ENCODE data around the gene STAT3. TPM values are rescaled to one million over a fixed set of nuclear protein-coding genes. Genes with fewer than 3 reads are reported as not detected.
A peak's percentile ranks its signal among the peaks of the same experiment; 100 is the strongest.

STAT3 gene
- total RNA-seq, 1 experiment from 2014 or later, result 74.6 TPM

DNA sequence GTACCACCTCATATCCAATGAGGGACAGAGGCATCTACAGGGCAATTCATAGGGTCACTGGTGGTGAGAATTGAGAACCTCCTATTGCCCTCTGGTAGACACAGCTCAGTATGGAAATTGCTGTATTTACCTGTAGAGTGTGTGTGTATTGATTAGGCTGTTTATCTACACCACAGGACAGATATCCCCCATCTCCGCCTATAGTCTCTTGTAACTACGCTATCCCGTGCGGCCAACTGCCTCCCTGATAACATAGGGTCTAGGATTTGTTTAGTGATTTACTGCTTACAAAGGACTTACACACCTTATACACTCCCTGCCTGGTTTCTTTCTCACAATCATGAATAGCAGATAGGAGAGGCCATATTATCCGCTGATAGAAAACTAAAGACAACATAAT, 1.7 kb upstream of the STAT3 start:
- TF ChIP-seq, protein P1, sequence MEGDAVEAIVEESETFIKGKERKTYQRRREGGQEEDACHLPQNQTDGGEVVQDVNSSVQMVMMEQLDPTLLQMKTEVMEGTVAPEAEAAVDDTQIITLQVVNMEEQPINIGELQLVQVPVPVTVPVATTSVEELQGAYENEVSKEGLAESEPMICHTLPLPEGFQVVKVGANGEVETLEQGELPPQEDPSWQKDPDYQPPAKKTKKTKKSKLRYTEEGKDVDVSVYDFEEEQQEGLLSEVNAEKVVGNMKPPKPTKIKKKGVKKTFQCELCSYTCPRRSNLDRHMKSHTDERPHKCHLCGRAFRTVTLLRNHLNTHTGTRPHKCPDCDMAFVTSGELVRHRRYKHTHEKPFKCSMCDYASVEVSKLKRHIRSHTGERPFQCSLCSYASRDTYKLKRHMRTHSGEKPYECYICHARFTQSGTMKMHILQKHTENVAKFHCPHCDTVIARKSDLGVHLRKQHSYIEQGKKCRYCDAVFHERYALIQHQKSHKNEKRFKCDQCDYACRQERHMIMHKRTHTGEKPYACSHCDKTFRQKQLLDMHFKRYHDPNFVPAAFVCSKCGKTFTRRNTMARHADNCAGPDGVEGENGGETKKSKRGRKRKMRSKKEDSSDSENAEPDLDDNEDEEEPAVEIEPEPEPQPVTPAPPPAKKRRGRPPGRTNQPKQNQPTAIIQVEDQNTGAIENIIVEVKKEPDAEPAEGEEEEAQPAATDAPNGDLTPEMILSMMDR (conservative IDR thresholded peaks at IDR 0.05), result no peak
- no peak for TF ChIP-seq EZH2 (IDR thresholded peaks at IDR 0.05; ENCODE audit: low read depth)
- no peak overlapping the region for H3K4me3 ChIP-seq
- peaks cover 4% of the 10 kb centered on the region; the same call in 1 of the 2 replicates for H4K20me1 ChIP-seq (ENCODE audit: insufficient read depth)
- peaks cover 30% of the 10 kb centered on the region for H3K4me1 ChIP-seq (replicated peaks; ENCODE audit: insufficient read depth)
- no peak overlapping the region for H3K4me2 ChIP-seq
- no peak overlapping the region for H3K27ac ChIP-seq
- DNase-seq, result no peak
- H3K36me3 ChIP-seq (ENCODE audit: low read depth), result no peaks in the 10 kb centered on the region
- peaks cover 32% of the 10 kb centered on the region; the same call in 1 of the 2 replicates for H3F3A ChIP-seq (ENCODE audit: insufficient read depth, low read depth)
- no peaks in the 10 kb centered on the region for H3K9me3 ChIP-seq (ENCODE audit: insufficient read depth, low read depth)
- intact Hi-C loops (cut with micrococcal nuclease; ENCODE audit: unreplicated experiment), result loop anchor here (2.0 to 5.0 kb wide), 3 partner anchors 33 to 61 kb away; partner anchors contain the start of gene CAVIN1
- POLR2A ChIA-PET (ENCODE audit: unreplicated experiment), result no interaction called here
- H3K9me2 ChIP-seq (ENCODE audit: insufficient read depth), result no peaks in the 10 kb centered on the region
- CTCF ChIA-PET, result no interaction called here
- peaks cover 29% of the 10 kb centered on the region for H3K79me2 ChIP-seq (ENCODE audit: low read depth)
- BruUV-seq (replicated peaks), result no TSS peak
- H3K27me3 ChIP-seq (ENCODE audit: insufficient read depth, low read depth), result no peaks in the 10 kb centered on the region
- H2AFZ ChIP-seq, result no peak overlapping the region

- TF ChIP-seq, protein P1 (conservative IDR thresholded peaks at IDR 0.05), result no peak
- no peak for TF ChIP-seq EZH2 (IDR thresholded peaks at IDR 0.05; ENCODE audit: low read depth)
- Histone ChIP-seq H3K79me2 (ENCODE audit: low read depth) (peaks cover 37% of the 10 kb centered on the region), H3K4me1 (replicated peaks; ENCODE audit: insufficient read depth) (peaks cover 30% of the 10 kb centered on the region), H3K4me2 (peak overlapping the region; percentile 75), H4K20me1 (ENCODE audit: insufficient read depth) (peaks cover 4% of the 10 kb centered on the region; the same call in 1 of the 2 replicates), H3K27ac (no peak overlapping the region), H3K27me3 (ENCODE audit: insufficient read depth, low read depth) (no peaks in the 10 kb centered on the region), H3K9me3 (ENCODE audit: insufficient read depth, low read depth) (no peaks in the 10 kb centered on the region), H3K4me3 (peak overlapping the region; percentile 32; the same call in 1 of the 2 replicates), H3F3A (ENCODE audit: insufficient read depth, low read depth) (peaks cover 32% of the 10 kb centered on the region; the same call in 1 of the 2 replicates), H3K36me3 (ENCODE audit: low read depth) (no peaks in the 10 kb centered on the region), H3K9me2 (ENCODE audit: insufficient read depth) (no peaks in the 10 kb centered on the region), H2AFZ (peak overlapping the region; percentile 76; the same call in 1 of the 2 replicates)
- no peak for DNase-seq
- BruUV-seq (replicated peaks), result TSS peak; percentile 97
- intact Hi-C loops (cut with micrococcal nuclease; ENCODE audit: unreplicated experiment), result loop anchor here (2.0 to 5.0 kb wide), 3 partner anchors 34 to 60 kb away; partner anchors contain the start of gene CAVIN1
- CTCF ChIA-PET, result interaction anchor here (1.3 kb wide), 2 partner anchors 67 to 138 kb away, joined by 5 to 6 read pairs; no protein-coding TSS in a partner anchor
- POLR2A ChIA-PET (ENCODE audit: unreplicated experiment), result interaction anchor here (0.6 to 1.4 kb wide), 3 partner anchors 34 to 129 kb away, joined by 3 to 23 read pairs (median 3); partner anchors contain the start of gene CAVIN1
These were observed 834 bp upstream of the STAT3 start for GRCh38 chr17:42389135-42389417.

DNA sequence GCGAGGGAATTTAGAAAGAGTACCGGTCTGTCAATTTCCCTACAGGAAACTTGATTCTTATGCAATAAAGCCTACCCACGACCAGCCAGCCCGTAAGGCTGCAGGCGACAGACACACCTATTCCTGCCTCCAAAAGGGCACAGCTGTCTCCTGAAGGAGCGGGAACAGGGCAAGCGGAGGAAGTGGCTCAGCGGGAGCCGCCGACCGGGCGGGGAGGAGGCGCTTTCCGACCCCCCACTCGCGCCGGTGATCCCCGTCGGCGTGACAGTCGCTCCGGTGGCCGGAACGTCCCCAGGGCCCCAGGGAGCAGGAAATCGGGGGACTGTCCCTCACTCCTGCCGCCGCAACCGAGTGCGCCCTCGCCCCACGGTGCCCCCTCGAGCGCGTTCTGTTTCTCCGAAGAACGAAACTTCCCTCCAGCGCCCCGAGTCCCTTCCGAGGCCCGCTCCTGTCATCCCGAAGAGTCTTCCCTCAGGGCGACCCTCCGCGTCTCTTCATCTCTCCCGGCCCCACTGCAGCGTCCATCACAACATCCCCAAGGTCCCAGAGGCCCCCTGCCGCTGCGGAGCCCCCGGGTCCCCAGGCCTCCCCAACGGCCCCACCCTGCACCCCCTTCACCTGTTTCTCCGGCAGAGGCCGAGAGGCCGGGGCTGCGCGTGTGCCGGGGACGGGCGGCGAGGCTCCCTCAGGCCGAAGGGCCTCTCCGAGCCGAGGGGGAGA, 421 bp downstream of the STAT3 start:
- Histone ChIP-seq H3K9me3 (ENCODE audit: insufficient read depth, low read depth) (no peaks in the 10 kb centered on the region), H4K20me1 (ENCODE audit: insufficient read depth) (peaks cover 4% of the 10 kb centered on the region; the same call in 1 of the 2 replicates), H3K79me2 (ENCODE audit: low read depth) (peaks cover 47% of the 10 kb centered on the region), H3F3A (ENCODE audit: insufficient read depth, low read depth) (peaks cover 26% of the 10 kb centered on the region; the same call in 1 of the 2 replicates), H3K4me1 (replicated peaks; ENCODE audit: insufficient read depth) (peaks cover 25% of the 10 kb centered on the region), H3K4me3 (peak overlapping the region; percentile 77), H3K27me3 (ENCODE audit: insufficient read depth, low read depth) (no peaks in the 10 kb centered on the region), H3K27ac (peak overlapping the region; percentile 39), H3K36me3 (ENCODE audit: low read depth) (no peaks in the 10 kb centered on the region), H2AFZ (peak overlapping the region; percentile 81), H3K4me2 (peak overlapping the region; percentile 85), H3K9me2 (ENCODE audit: insufficient read depth) (no peaks in the 10 kb centered on the region)
- TF ChIP-seq, protein P1 (conservative IDR thresholded peaks at IDR 0.05), result no peak
- no peak for TF ChIP-seq EZH2 (IDR thresholded peaks at IDR 0.05; ENCODE audit: low read depth)
- BruUV-seq (replicated peaks), result no TSS peak
- peak; percentile 56 to 79 for DNase-seq
- CTCF ChIA-PET, result interaction anchor here (0.8 to 1.3 kb wide), 5 partner anchors 19 to 363 kb away, joined by 3 to 6 read pairs (median 5); partner anchors contain the start of gene CAVIN1
- intact Hi-C loops (cut with micrococcal nuclease; ENCODE audit: unreplicated experiment), result loop anchor here (2.0 to 5.0 kb wide), 3 partner anchors 35 to 59 kb away; partner anchors contain the start of gene CAVIN1
- POLR2A ChIA-PET (ENCODE audit: unreplicated experiment), result interaction anchor here (0.6 to 1.0 kb wide), 6 partner anchors 23 to 370 kb away, joined by 3 to 10 read pairs (median 7); no protein-coding TSS in a partner anchor

Data from PC-9 (cell line).